ENCODE measurements around the gene RALGAPB. TPM values are rescaled to one million over a fixed set of nuclear protein-coding genes. Genes with fewer than 3 reads are reported as not detected.

RALGAPB gene
- total RNA-seq, 1 experiment from 2014 or later, result 36.7 TPM

- no peak for TF ChIP-seq AR (CRISPR knock-in tag; IDR thresholded peaks at IDR 0.05)
- TF ChIP-seq ZNF232 (CRISPR knock-in tag; IDR thresholded peaks at IDR 0.05), result peak; percentile 33; the same call in 1 of the 2 replicates
- TF ChIP-seq EMX1 (CRISPR knock-in tag; IDR thresholded peaks at IDR 0.05), result no peak
- no peak for TF ChIP-seq NFATC4 (CRISPR knock-in tag; IDR thresholded peaks at IDR 0.05)
- TF ChIP-seq STAT6 (CRISPR knock-in tag; conservative IDR thresholded peaks at IDR 0.05; ENCODE audit: low read depth), result no peak; the same call in 1 of the 2 replicates
- TF ChIP-seq ZNF416 (CRISPR knock-in tag; IDR thresholded peaks at IDR 0.05), result no peak
- TF ChIP-seq ZNF425 (CRISPR knock-in tag; conservative IDR thresholded peaks at IDR 0.05), result no peak
- peak; percentile 90 for TF ChIP-seq IRF1 (CRISPR knock-in tag; IDR thresholded peaks at IDR 0.05)
- peak; percentile 94; the same call in 1 of the 2 replicates for TF ChIP-seq MYBL2 (CRISPR knock-in tag; IDR thresholded peaks at IDR 0.05)
- TF ChIP-seq SP1 (CRISPR knock-in tag; conservative IDR thresholded peaks at IDR 0.05), result peak; percentile 89
- TF ChIP-seq USF2 (CRISPR knock-in tag; IDR thresholded peaks at IDR 0.05), result peak; percentile 27; the same call in 1 of the 2 replicates
- TF ChIP-seq JAZF1 (CRISPR knock-in tag; IDR thresholded peaks at IDR 0.05), result no peak
- 0 out of 2 replicates have a peak, but pooled peaks have one; percentile 11 for TF ChIP-seq AFF4 (CRISPR knock-in tag; IDR thresholded peaks at IDR 0.05; ENCODE audit: borderline replicate concordance)
- TF ChIP-seq TCF7 (CRISPR knock-in tag; IDR thresholded peaks at IDR 0.05; ENCODE audit: low read depth), result peak; percentile 78; the same call in 1 of the 2 replicates
- peak; percentile 57; the same call in 1 of the 2 replicates for TF ChIP-seq JUN (CRISPR knock-in tag; IDR thresholded peaks at IDR 0.05)
- TF ChIP-seq TEAD1 (CRISPR knock-in tag; IDR thresholded peaks at IDR 0.05), result peak; percentile 85
- TF ChIP-seq ZNF671 (CRISPR knock-in tag; IDR thresholded peaks at IDR 0.05), result no peak
- peak; percentile 88 for TF ChIP-seq NFE2L1 (CRISPR knock-in tag; IDR thresholded peaks at IDR 0.05)
- peak; percentile 95 for TF ChIP-seq FOXK1 (CRISPR knock-in tag; IDR thresholded peaks at IDR 0.05)
- no peak for TF ChIP-seq ZNF512 (CRISPR knock-in tag; IDR thresholded peaks at IDR 0.05; ENCODE audit: borderline replicate concordance)
- TF ChIP-seq GTF2I (CRISPR knock-in tag; conservative IDR thresholded peaks at IDR 0.05), result no peak
- TF ChIP-seq CREB1 (CRISPR knock-in tag; IDR thresholded peaks at IDR 0.05), result peak; percentile 90
These were observed 37.7 kb upstream of the RALGAPB start, which contains the start of gene SNHG17 (continued) for GRCh38 chr20:38434770-38435554.
